GM21737 (cell line): ENCODE data around the gene AHSG.

Source experiments
- ATAC-seq: cut with Tn5 transposase; IDR thresholded peaks from one replicate; pipeline ENCODE4 v1.9.1; 2021; ENCODE audit warnings: mild to moderate bottlenecking, moderate library complexity; ENCODE audit not compliant: unreplicated experiment

The AHSG gene

GRCh38 chr3:186592682-186593081, 20.2 kb upstream of the AHSG start:
- no peak for ATAC-seq

- no peak for ATAC-seq
Measured at GRCh38 chr3:186593862-186594261, 19.0 kb upstream of the AHSG start.

GRCh38 chr3:186594591-186595113, 18.2 kb upstream of the AHSG start:
- ATAC-seq: no peak

- no peak for ATAC-seq
Measured at GRCh38 chr3:186596568-186597287, 16.1 kb upstream of the AHSG start.

GRCh38 chr3:186598108-186598784, 14.6 kb upstream of the AHSG start:
- no peak for ATAC-seq

- ATAC-seq: no peak
Measured at GRCh38 chr3:186598794-186599141, 14.1 kb upstream of the AHSG start.

- no peak for ATAC-seq
Measured at GRCh38 chr3:186599142-186599784, 13.6 kb upstream of the AHSG start.

GRCh38 chr3:186599785-186600166, 13.1 kb upstream of the AHSG start:
- ATAC-seq: no peak

GRCh38 chr3:186600896-186601295, 12.0 kb upstream of the AHSG start:
- ATAC-seq: no peak

- no peak for ATAC-seq
Measured at GRCh38 chr3:186603159-186603558, 9.7 kb upstream of the AHSG start.

GRCh38 chr3:186605078-186605477, 7.8 kb upstream of the AHSG start:
- ATAC-seq: no peak

GRCh38 chr3:186605561-186606545, 7.0 kb upstream of the AHSG start:
- no peak for ATAC-seq

- ATAC-seq: no peak
Measured at GRCh38 chr3:186608624-186609215, 4.1 kb upstream of the AHSG start.

GRCh38 chr3:186609247-186609868, 3.5 kb upstream of the AHSG start:
- ATAC-seq: no peak

- ATAC-seq: no peak
Measured at GRCh38 chr3:186612065-186612464, 795 bp upstream of the AHSG start.

GRCh38 chr3:186613637-186614265, 891 bp downstream of the AHSG start:
- no peak for ATAC-seq

- no peak for ATAC-seq
Measured at GRCh38 chr3:186614266-186614596, 1.4 kb downstream of the AHSG start.

GRCh38 chr3:186614597-186615483, 2.0 kb downstream of the AHSG start:
- ATAC-seq: no peak

GRCh38 chr3:186616299-186616617, 3.4 kb downstream of the AHSG start:
- no peak for ATAC-seq
